PC-9 (cell line): Measurements from ENCODE around the gene MTCL1. TPM values are rescaled to one million over a fixed set of nuclear protein-coding genes. Genes with fewer than 3 reads are reported as not detected.

Source experiments
- BruUV-seq: library from RNA; stranded (reverse); fragments of 400-500 nt; replicated peaks from 2 replicates; lab custom pipeline; 2021; lab: Mats Ljungman, UMichigan
- CTCF ChIA-PET: fragments of 300-600 bp; sonication (Branson Sonifier 250); formaldehyde crosslinking; loops from one replicate; lab custom pipeline; 2022; ENCODE audit warnings: antibody characterized with exemption; lab: Charles Lee
- POLR2A ChIA-PET: fragments of 300-600 bp; sonication (Branson Sonifier 250); formaldehyde crosslinking; loops from one replicate; lab custom pipeline; 2022; ENCODE audit warnings: antibody characterized with exemption; ENCODE audit not compliant: unreplicated experiment; lab: Charles Lee
- DNase-seq, 2 experiments: peaks; one replicate each; pipeline versions ENCODE4 v3.0.0 to v3.0.0-alpha.2; 2015 to 2022; ENCODE audit warnings: mixed read lengths in 1 of 2
- H2AFZ ChIP-seq: fragments of 200-600 bp; sonication (generic); 2 replicates; pipeline ENCODE4 v1.8.1; 2017; ENCODE audit warnings: antibody characterized with exemption
- H3F3A ChIP-seq: fragments of 200-600 bp; sonication (generic); 2 replicates; pipeline ENCODE4 v1.8.1; 2017; ENCODE audit warnings: antibody characterized with exemption, mild to moderate bottlenecking, low read depth; ENCODE audit not compliant: insufficient read depth
- H3K27ac ChIP-seq: fragments of 200-600 bp; sonication (generic); 2 replicates; pipeline ENCODE4 v1.6.1; 2016; ENCODE audit warnings: mixed run types
- H3K27me3 ChIP-seq: fragments of 200-600 bp; sonication (generic); 2 replicates; pipeline ENCODE4 v1.6.1; 2016; ENCODE audit warnings: low read depth, mixed run types; ENCODE audit not compliant: insufficient read depth
- H3K36me3 ChIP-seq: fragments of 200-600 bp; sonication (generic); 2 replicates; pipeline ENCODE4 v1.6.1; 2016; ENCODE audit warnings: low read depth, mixed run types
- H3K4me1 ChIP-seq: fragments of 200-600 bp; sonication (generic); replicated peaks from 2 replicates; pipeline ENCODE4 v1.6.1; 2016; ENCODE audit warnings: mixed run types; ENCODE audit not compliant: insufficient read depth
- H3K4me2 ChIP-seq: fragments of 200-600 bp; sonication (generic); 2 replicates; pipeline ENCODE4 v1.6.1; 2017; ENCODE audit warnings: mixed run types
- H3K4me3 ChIP-seq: fragments of 200-600 bp; sonication (generic); 2 replicates; pipeline ENCODE4 v1.6.1; 2016; ENCODE audit warnings: mixed run types
- H3K79me2 ChIP-seq: fragments of 200-600 bp; sonication (generic); 2 replicates; pipeline ENCODE4 v1.6.1; 2017; ENCODE audit warnings: low read depth, mixed run types
- H3K9me2 ChIP-seq: fragments of 200-600 bp; sonication (generic); 2 replicates; pipeline ENCODE4 v1.8.1; 2017; ENCODE audit warnings: mild to moderate bottlenecking; ENCODE audit not compliant: insufficient read depth
- H3K9me3 ChIP-seq: fragments of 200-600 bp; sonication (generic); 2 replicates; pipeline ENCODE4 v1.8.1; 2016; ENCODE audit warnings: low read depth; ENCODE audit not compliant: insufficient read depth
- H4K20me1 ChIP-seq: fragments of 200-600 bp; sonication (generic); 2 replicates; pipeline ENCODE4 v1.8.1; 2017; ENCODE audit not compliant: insufficient read depth
- EZH2 ChIP-seq: fragments of 200-600 bp; sonication (generic); IDR thresholded peaks from 2 replicates; pipeline ENCODE4 v1.8.0; 2017; ENCODE audit warnings: antibody characterized with exemption, low read depth
- intact Hi-C: fragments of 100-400 bp; cut with micrococcal nuclease; formaldehyde crosslinking; loops from one replicate; pipeline ENCODE4 v1.10.0; 2022; ENCODE audit not compliant: unreplicated experiment
- total RNA-seq: library from RNA; stranded (reverse); gene quantifications from 2 replicates; pipeline ENCODE4 v1.2.3, GENCODE V29; 2021
- TF ChIP-seq, protein P1 (sequence below): fragments of 200-600 bp; sonication (generic); conservative IDR thresholded peaks from 2 replicates; pipeline ENCODE4 v1.6.1; 2017; ENCODE audit warnings: mixed run types, antibody characterized with exemption, mild to moderate bottlenecking, moderate library complexity

The MTCL1 gene
- total RNA-seq, 1 experiment from 2014 or later = 29.6 TPM

DNA sequence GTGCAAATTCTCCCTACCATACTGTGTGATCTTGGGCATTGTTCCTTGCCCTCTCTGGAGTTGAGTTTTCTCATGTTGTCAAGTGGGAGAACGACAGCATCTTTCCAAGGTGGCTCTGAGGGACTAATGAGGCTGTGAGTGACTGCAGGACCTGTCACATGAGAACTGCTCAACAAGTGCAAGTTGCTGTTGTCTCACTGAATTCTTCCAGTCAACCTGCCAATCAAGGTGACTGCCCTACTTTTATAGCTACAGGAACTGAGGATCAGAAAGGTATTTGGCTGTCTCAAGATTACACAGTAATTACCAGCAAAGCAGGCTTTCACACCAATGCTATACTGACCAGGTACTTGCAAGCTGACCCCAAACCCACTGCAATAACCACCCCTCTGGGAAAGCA, 137.6 kb downstream of the MTCL1 start:
- H3K79me2 ChIP-seq = no peaks in the 10 kb centered on the region
- peaks cover 5% of the 10 kb centered on the region; the same call in 1 of the 2 replicates for H3F3A ChIP-seq
- H3K4me1 ChIP-seq = peaks cover 5% of the 10 kb centered on the region; the same call in 1 of the 2 replicates
- no peaks in the 10 kb centered on the region for H3K27me3 ChIP-seq
- H3K36me3 ChIP-seq = no peaks in the 10 kb centered on the region
- no TSS peak for BruUV-seq
- CTCF ChIA-PET = no interaction called here
- H3K4me3 ChIP-seq = no peak overlapping the region
- no peaks in the 10 kb centered on the region for H4K20me1 ChIP-seq
- H3K27ac ChIP-seq = no peak overlapping the region
- no peak overlapping the region for H2AFZ ChIP-seq
- no peaks in the 10 kb centered on the region for H3K9me3 ChIP-seq
- no peak for TF ChIP-seq EZH2
- TF ChIP-seq, protein P1, sequence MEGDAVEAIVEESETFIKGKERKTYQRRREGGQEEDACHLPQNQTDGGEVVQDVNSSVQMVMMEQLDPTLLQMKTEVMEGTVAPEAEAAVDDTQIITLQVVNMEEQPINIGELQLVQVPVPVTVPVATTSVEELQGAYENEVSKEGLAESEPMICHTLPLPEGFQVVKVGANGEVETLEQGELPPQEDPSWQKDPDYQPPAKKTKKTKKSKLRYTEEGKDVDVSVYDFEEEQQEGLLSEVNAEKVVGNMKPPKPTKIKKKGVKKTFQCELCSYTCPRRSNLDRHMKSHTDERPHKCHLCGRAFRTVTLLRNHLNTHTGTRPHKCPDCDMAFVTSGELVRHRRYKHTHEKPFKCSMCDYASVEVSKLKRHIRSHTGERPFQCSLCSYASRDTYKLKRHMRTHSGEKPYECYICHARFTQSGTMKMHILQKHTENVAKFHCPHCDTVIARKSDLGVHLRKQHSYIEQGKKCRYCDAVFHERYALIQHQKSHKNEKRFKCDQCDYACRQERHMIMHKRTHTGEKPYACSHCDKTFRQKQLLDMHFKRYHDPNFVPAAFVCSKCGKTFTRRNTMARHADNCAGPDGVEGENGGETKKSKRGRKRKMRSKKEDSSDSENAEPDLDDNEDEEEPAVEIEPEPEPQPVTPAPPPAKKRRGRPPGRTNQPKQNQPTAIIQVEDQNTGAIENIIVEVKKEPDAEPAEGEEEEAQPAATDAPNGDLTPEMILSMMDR = no peak
- no peaks in the 10 kb centered on the region for H3K9me2 ChIP-seq
- no peak overlapping the region for H3K4me2 ChIP-seq
- DNase-seq = no peak
- POLR2A ChIA-PET = no interaction called here
- intact Hi-C loops = loop anchor here (5.0 kb wide), 1 partner anchor 46 kb away; no protein-coding TSS in a partner anchor

DNA sequence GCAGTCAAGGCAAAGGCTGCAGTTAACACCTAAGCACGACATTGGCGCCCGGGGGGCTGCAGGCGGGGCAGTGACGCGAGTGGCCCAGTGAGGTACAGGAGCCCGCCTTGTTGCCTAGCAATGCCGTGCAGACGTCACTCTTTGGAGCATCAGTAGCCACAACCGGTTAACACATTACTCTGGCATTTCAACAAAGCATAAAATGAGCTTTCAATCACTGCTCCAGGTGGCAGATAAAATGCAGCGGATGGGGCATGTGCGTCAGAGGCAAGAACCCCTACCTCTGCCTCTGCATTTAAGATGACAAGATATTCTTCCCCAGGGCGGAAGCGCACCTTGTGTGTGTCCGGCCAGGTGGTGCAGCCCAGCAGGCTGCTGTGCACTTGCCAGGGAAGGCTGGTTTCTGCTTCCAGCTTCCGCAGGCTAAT, 139.4 kb downstream of the MTCL1 start:
- H3K4me3 ChIP-seq = no peak overlapping the region
- no peak overlapping the region for H3K27ac ChIP-seq
- peaks cover 5% of the 10 kb centered on the region; the same call in 1 of the 2 replicates for H3K4me1 ChIP-seq
- H3K27me3 ChIP-seq = no peaks in the 10 kb centered on the region
- TF ChIP-seq, protein P1 = no peak
- no peak for TF ChIP-seq EZH2
- no peaks in the 10 kb centered on the region for H3K9me3 ChIP-seq
- no TSS peak for BruUV-seq
- no peaks in the 10 kb centered on the region for H3K36me3 ChIP-seq
- no peaks in the 10 kb centered on the region for H3K79me2 ChIP-seq
- DNase-seq = no peak
- no peak overlapping the region for H2AFZ ChIP-seq
- H3F3A ChIP-seq = peaks cover 5% of the 10 kb centered on the region; the same call in 1 of the 2 replicates
- no peaks in the 10 kb centered on the region for H4K20me1 ChIP-seq
- no peaks in the 10 kb centered on the region for H3K9me2 ChIP-seq
- POLR2A ChIA-PET = no interaction called here
- CTCF ChIA-PET = no interaction called here
- intact Hi-C loops = loop anchor here (5.0 kb wide), 1 partner anchor 47 kb away; no protein-coding TSS in a partner anchor
- no peak overlapping the region for H3K4me2 ChIP-seq

DNA sequence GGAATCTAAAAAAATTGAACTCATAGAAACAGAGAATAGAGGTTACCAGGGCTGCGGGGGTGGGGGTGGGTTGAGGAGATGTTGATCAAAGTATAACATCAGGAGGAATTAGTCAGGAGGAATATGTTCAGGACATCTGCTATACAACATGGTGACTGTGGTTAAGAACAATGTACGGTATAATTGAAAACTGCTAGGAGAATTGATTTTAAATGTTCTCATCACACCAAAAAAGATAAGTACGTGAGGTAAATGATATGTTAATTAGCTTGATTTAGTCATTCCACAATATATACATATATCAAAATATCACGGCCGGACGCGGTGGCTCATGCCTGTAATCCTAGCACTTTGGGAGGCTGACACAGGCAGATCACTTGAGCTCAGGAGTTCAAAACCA, 140.2 kb downstream of the MTCL1 start:
- no peaks in the 10 kb centered on the region for H4K20me1 ChIP-seq
- H3K4me3 ChIP-seq = no peak overlapping the region
- no peak overlapping the region for H2AFZ ChIP-seq
- DNase-seq = no peak
- H3K79me2 ChIP-seq = no peaks in the 10 kb centered on the region
- TF ChIP-seq, protein P1 = no peak
- TF ChIP-seq EZH2 = no peak
- H3K27me3 ChIP-seq = no peaks in the 10 kb centered on the region
- no peaks in the 10 kb centered on the region for H3K36me3 ChIP-seq
- peaks cover 5% of the 10 kb centered on the region; the same call in 1 of the 2 replicates for H3F3A ChIP-seq
- ChIA-PET POLR2A (no interaction called here), CTCF (interaction anchor here (0.9 kb wide), 1 partner anchor 149 kb away, joined by 16 read pairs; no protein-coding TSS in a partner anchor)
- no TSS peak for BruUV-seq
- intact Hi-C loops = no loop called here
- H3K4me1 ChIP-seq = peaks cover 5% of the 10 kb centered on the region; the same call in 1 of the 2 replicates
- H3K4me2 ChIP-seq = no peak overlapping the region
- H3K9me2 ChIP-seq = no peaks in the 10 kb centered on the region
- H3K9me3 ChIP-seq = no peaks in the 10 kb centered on the region
- H3K27ac ChIP-seq = no peak overlapping the region
